Parathyroid adenoma (tissue), 2 donors: Measurements from ENCODE around the gene SH3GL3.

ENCODE experiments used
- H2AFZ ChIP-seq: fragments of 300-600 bp; sonication (generic); one replicate; pipeline ENCODE4 v1.7.0; 2017; ENCODE audit warnings: antibody characterized with exemption, mild to moderate bottlenecking
- H3K27ac ChIP-seq: fragments of 300-600 bp; sonication (generic); one replicate; pipeline ENCODE4 v1.7.0; 2017
- H3K27me3 ChIP-seq: fragments of 300-600 bp; sonication (generic); one replicate; pipeline ENCODE4 v1.7.0; 2017; ENCODE audit warnings: low read length; ENCODE audit not compliant: control insufficient read depth, insufficient read depth
- H3K36me3 ChIP-seq: fragments of 300-600 bp; sonication (generic); one replicate; pipeline ENCODE4 v1.7.0; 2017; ENCODE audit warnings: low read length; ENCODE audit not compliant: control insufficient read depth, insufficient read depth
- H3K4me1 ChIP-seq: fragments of 300-600 bp; sonication (generic); one replicate; pipeline ENCODE4 v1.7.0; 2017; ENCODE audit warnings: control low read depth
- H3K4me2 ChIP-seq: fragments of 300-600 bp; sonication (generic); one replicate; pipeline ENCODE4 v1.7.0; 2017; ENCODE audit warnings: low read length
- H3K4me3 ChIP-seq: fragments of 300-600 bp; sonication (generic); one replicate; pipeline ENCODE4 v1.7.0; 2017; ENCODE audit warnings: low read depth, low read length
- H3K79me2 ChIP-seq: fragments of 300-600 bp; sonication (generic); one replicate; pipeline ENCODE4 v1.7.0; 2017; ENCODE audit warnings: control low read depth
- H3K9ac ChIP-seq: fragments of 300-600 bp; sonication (generic); one replicate; pipeline ENCODE4 v1.7.0; 2017; ENCODE audit warnings: mild to moderate bottlenecking
- H3K9me3 ChIP-seq: fragments of 300-600 bp; sonication (generic); one replicate; pipeline ENCODE4 v1.7.0; 2017; ENCODE audit warnings: low read length; ENCODE audit not compliant: control insufficient read depth
- CTCF ChIP-seq: fragments of 300-600 bp; sonication (generic); IDR thresholded peaks from one replicate; pipeline ENCODE4 v1.7.0; 2017; ENCODE audit warnings: antibody characterized with exemption, mild to moderate bottlenecking
- donor health status: primary hyperparathyroidism.

SH3GL3 gene

GRCh38 chr15:83605111-83605945 lies 158.2 kb downstream of the SH3GL3 start:
- no peak overlapping the region for H3K4me3 ChIP-seq
- H3K4me2 ChIP-seq: no peak overlapping the region
- no peaks in the 10 kb centered on the region for H3K4me1 ChIP-seq
- no peak overlapping the region for H3K9ac ChIP-seq
- no peak overlapping the region for H3K27ac ChIP-seq
- TF ChIP-seq CTCF: no peak
- no peaks in the 10 kb centered on the region for H3K79me2 ChIP-seq
- no peaks in the 10 kb centered on the region for H3K9me3 ChIP-seq
- no peak overlapping the region for H2AFZ ChIP-seq
- H3K36me3 ChIP-seq: no peaks in the 10 kb centered on the region
- H3K27me3 ChIP-seq: no peaks in the 10 kb centered on the region

- Histone ChIP-seq H3K4me2 (no peak overlapping the region), H3K36me3 (no peaks in the 10 kb centered on the region), H3K9me3 (no peaks in the 10 kb centered on the region), H3K27ac (no peak overlapping the region), H3K4me3 (no peak overlapping the region), H3K9ac (no peak overlapping the region), H3K79me2 (no peaks in the 10 kb centered on the region), H3K27me3 (no peaks in the 10 kb centered on the region), H3K4me1 (no peaks in the 10 kb centered on the region), H2AFZ (no peak overlapping the region)
- no peak for TF ChIP-seq CTCF
Observed at GRCh38 chr15:83610132-83610531, 163.0 kb downstream of the SH3GL3 start.

GRCh38 chr15:83610901-83611685 lies 164.0 kb downstream of the SH3GL3 start:
- no peaks in the 10 kb centered on the region for H3K36me3 ChIP-seq
- no peak for TF ChIP-seq CTCF
- H3K27ac ChIP-seq: no peak overlapping the region
- no peak overlapping the region for H3K4me3 ChIP-seq
- H3K4me2 ChIP-seq: no peak overlapping the region
- H3K4me1 ChIP-seq: no peaks in the 10 kb centered on the region
- no peaks in the 10 kb centered on the region for H3K27me3 ChIP-seq
- no peaks in the 10 kb centered on the region for H3K79me2 ChIP-seq
- no peak overlapping the region for H3K9ac ChIP-seq
- no peaks in the 10 kb centered on the region for H3K9me3 ChIP-seq
- no peak overlapping the region for H2AFZ ChIP-seq

- no peak overlapping the region for H3K9ac ChIP-seq
- no peak for TF ChIP-seq CTCF
- H3K4me1 ChIP-seq: no peaks in the 10 kb centered on the region
- H3K9me3 ChIP-seq: no peaks in the 10 kb centered on the region
- H3K36me3 ChIP-seq: no peaks in the 10 kb centered on the region
- no peaks in the 10 kb centered on the region for H3K27me3 ChIP-seq
- no peaks in the 10 kb centered on the region for H3K79me2 ChIP-seq
- no peak overlapping the region for H2AFZ ChIP-seq
- no peak overlapping the region for H3K4me3 ChIP-seq
- H3K27ac ChIP-seq: no peak overlapping the region
- H3K4me2 ChIP-seq: no peak overlapping the region
Observed at GRCh38 chr15:83612226-83612625, 165.1 kb downstream of the SH3GL3 start.
